Measurements from ENCODE around the gene SLC35E3. TPM values are rescaled to one million over a fixed set of nuclear protein-coding genes. Genes with fewer than 3 reads are reported as not detected.

Gene SLC35E3
- total and polyA plus RNA-seq, 2 of the 13 experiments (the other 11 are each of a cell fraction or from before 2014, with no cell fraction given): 13.0 to 22.1 TPM

- TF ChIP-seq ZNF496 (CRISPR knock-in tag; IDR thresholded peaks at IDR 0.05; ENCODE audit: insufficient replicate concordance) (no peak), XRCC5 (optimal IDR thresholded peaks at IDR 0.05; ENCODE audit: low read length) (no peak), ZNF503 (CRISPR knock-in tag; IDR thresholded peaks at IDR 0.05) (no peak; the same call in 1 of the 2 replicates), IKZF5 (CRISPR knock-in tag; IDR thresholded peaks at IDR 0.05) (no peak), ZBTB46 (CRISPR knock-in tag; IDR thresholded peaks at IDR 0.05; ENCODE audit: borderline replicate concordance) (no peak), NCOA2 (CRISPR knock-in tag; IDR thresholded peaks at IDR 0.05) (peak; percentile 81), ZNF263 (CRISPR knock-in tag; IDR thresholded peaks at IDR 0.05) (no peak), SMAD3 (CRISPR knock-in tag; IDR thresholded peaks at IDR 0.05) (0 out of 2 replicates have a peak, but pooled peaks have one; percentile 66), SNAPC2 (CRISPR knock-in tag; IDR thresholded peaks at IDR 0.05) (no peak), THYN1 (CRISPR knock-in tag; IDR thresholded peaks at IDR 0.05; ENCODE audit: borderline replicate concordance, low read depth) (no peak), RAD51 (IDR thresholded peaks at IDR 0.05; ENCODE audit: borderline replicate concordance) (no peak), ZNF770 (CRISPR knock-in tag; IDR thresholded peaks at IDR 0.05) (peak; percentile 70), ZNF749 (CRISPR knock-in tag; IDR thresholded peaks at IDR 0.05; ENCODE audit: borderline replicate concordance) (no peak), ZBTB26 (CRISPR knock-in tag; IDR thresholded peaks at IDR 0.05; ENCODE audit: borderline replicate concordance) (no peak), SIX4 (CRISPR knock-in tag; IDR thresholded peaks at IDR 0.05) (peak; percentile 95), ZNF710 (CRISPR knock-in tag; IDR thresholded peaks at IDR 0.05; ENCODE audit: borderline replicate concordance) (peak; percentile 66; the same call in 1 of the 2 replicates), MTERF4 (CRISPR knock-in tag; IDR thresholded peaks at IDR 0.05) (no peak)
Measured at GRCh38 chr12:68789144-68789878, 43.3 kb downstream of the SLC35E3 start (continued).

All from HepG2 (cell line).